Uterus (tissue), 2 donors: ENCODE results near the gene KDM2B.

ENCODE experiments used
- POLR2A ChIP-seq, 2 donors: fragments of 450-650 bp; IDR thresholded peaks; one replicate each; pipeline ENCODE4 v1.6.1; 2016; ENCODE audit warnings: antibody characterized with exemption in 2 of 2, mild to moderate bottlenecking in 1 of 2, moderate library complexity in 1 of 2
- TF ChIP-seq, protein P1 (sequence below), 4 experiments: fragments of 200-600 bp in 2 of 4; fragments of 450-650 bp in 2 of 4; sonication (generic) in 2 of 4; IDR thresholded peaks; one replicate each; pipeline ENCODE4 v1.5.1; 2016 to 2019; ENCODE audit warnings: antibody characterized with exemption in 4 of 4, mild to moderate bottlenecking in 2 of 4, moderate library complexity in 1 of 4

DNA sequence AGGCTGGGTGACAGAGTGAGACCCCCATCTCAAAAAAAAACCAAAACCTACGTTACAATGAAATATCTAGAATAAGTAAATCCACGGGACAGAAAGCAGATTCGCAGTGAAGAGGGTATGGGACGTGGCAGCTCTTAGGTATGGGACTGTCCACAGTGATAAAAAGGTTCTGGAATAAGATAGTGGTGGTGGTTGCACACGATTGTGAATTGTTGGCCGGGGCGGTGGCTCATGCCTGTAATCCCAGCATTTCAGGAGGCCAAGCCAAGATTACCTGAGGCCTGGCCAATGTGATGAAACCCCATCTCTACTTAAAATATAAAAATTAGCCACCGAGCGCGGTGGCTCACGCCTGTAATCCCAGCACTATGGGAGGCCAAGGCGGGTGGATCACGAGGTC lies 76.3 kb downstream of the KDM2B start:
- TF ChIP-seq, protein P1, sequence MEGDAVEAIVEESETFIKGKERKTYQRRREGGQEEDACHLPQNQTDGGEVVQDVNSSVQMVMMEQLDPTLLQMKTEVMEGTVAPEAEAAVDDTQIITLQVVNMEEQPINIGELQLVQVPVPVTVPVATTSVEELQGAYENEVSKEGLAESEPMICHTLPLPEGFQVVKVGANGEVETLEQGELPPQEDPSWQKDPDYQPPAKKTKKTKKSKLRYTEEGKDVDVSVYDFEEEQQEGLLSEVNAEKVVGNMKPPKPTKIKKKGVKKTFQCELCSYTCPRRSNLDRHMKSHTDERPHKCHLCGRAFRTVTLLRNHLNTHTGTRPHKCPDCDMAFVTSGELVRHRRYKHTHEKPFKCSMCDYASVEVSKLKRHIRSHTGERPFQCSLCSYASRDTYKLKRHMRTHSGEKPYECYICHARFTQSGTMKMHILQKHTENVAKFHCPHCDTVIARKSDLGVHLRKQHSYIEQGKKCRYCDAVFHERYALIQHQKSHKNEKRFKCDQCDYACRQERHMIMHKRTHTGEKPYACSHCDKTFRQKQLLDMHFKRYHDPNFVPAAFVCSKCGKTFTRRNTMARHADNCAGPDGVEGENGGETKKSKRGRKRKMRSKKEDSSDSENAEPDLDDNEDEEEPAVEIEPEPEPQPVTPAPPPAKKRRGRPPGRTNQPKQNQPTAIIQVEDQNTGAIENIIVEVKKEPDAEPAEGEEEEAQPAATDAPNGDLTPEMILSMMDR (IDR thresholded peaks at IDR 0.05): no peak
- TF ChIP-seq POLR2A (IDR thresholded peaks at IDR 0.05): no peak
